ENCODE results near the gene PADI2.

GRCh38 chr1:17027900-17028299 lies 91.4 kb downstream of the PADI2 start:
- TF ChIP-seq CTCF (IDR thresholded peaks at IDR 0.05; ENCODE audit: low read depth, low read length, missing input control) (no peak), REST (IDR thresholded peaks at IDR 0.05) (no peak), RXRA (IDR thresholded peaks at IDR 0.05) (no peak), EGR1 (IDR thresholded peaks at IDR 0.05; ENCODE audit: low read depth in 2 of 2) (no peak), YY1 (IDR thresholded peaks at IDR 0.05) (no peak), TAF1 (conservative IDR thresholded peaks at IDR 0.05) (no peak), JUND (IDR thresholded peaks at IDR 0.05) (no peak), ATF3 (IDR thresholded peaks at IDR 0.05) (no peak), FOXA1 (IDR thresholded peaks at IDR 0.05) (no peak), SP1 (IDR thresholded peaks at IDR 0.05) (no peak), RAD21 (IDR thresholded peaks at IDR 0.05) (no peak), NR2F2 (IDR thresholded peaks at IDR 0.05) (no peak), MAX (IDR thresholded peaks at IDR 0.05) (no peak)

Measured in liver (tissue), 3 donors.